HG03095 (cell line): ENCODE measurements around the gene RNF168.
"Not testable (repeated sequence)": the region's sequence is repeated elsewhere in the genome, so short reads cannot be mapped to it uniquely, and the experiment has no call there.

Source experiments
- ATAC-seq: cut with Tn5 transposase; IDR thresholded peaks from one replicate; pipeline ENCODE4 v1.9.1; 2021; ENCODE audit warnings: moderate library complexity; ENCODE audit not compliant: unreplicated experiment

The RNF168 gene

DNA sequence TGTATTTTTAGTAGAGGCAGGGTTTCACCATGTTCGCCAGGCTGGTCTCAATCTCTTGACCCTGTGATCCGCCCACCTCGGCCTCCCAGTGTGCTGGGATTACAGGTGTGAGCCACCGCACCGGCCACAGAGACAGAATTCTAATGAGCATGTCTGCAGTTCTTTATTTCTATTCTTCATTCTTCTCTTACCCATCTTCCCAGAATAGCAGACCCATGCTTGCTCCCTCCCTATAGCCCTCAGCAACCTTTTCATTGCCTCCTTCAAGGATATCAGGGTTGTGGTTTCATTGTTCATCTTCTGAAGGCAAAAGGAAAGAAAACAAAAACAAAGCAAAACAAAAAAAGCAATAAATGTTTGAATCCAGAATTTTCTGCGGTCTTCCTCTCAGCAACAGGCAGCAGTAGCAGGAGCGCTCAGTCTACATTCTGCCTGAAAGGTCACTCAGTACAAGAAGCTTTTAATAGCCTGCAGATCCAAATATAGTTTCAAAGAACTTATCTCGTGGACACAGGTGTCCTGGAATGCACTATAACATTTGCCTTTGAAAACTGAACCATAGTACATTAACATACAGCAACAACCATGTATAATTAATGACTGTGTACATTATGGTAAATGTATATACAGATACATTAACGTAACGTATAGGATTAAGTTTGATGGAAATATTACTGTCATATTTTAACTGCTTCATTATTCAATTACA, 11.5 kb upstream of the RNF168 start, which contains the start of gene SMCO1:
Gene SMCO1, minus strand, starts transcription at position 434 of the 709 bp plus-strand sequence. Its CDS starts 137 bp downstream, at position 297.
- ATAC-seq: no peak

DNA sequence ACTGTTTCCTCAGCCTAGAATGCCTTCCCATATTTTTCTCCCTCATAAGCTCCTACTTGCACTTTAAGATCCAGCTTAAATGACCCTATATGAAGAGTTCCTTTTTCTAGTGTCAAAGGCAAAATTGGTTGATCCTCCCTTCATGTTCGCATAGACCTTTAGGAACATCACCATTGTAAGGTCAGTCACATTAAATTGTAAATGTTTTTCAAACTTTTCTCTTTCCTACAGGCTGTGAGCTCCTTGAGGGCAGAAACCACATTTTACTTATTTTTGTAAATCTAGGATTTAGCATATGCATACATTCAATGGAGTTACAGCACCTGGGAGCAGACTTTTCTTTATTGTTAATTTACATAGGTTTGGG, 10.8 kb upstream of the RNF168 start:
- ATAC-seq: no peak

DNA sequence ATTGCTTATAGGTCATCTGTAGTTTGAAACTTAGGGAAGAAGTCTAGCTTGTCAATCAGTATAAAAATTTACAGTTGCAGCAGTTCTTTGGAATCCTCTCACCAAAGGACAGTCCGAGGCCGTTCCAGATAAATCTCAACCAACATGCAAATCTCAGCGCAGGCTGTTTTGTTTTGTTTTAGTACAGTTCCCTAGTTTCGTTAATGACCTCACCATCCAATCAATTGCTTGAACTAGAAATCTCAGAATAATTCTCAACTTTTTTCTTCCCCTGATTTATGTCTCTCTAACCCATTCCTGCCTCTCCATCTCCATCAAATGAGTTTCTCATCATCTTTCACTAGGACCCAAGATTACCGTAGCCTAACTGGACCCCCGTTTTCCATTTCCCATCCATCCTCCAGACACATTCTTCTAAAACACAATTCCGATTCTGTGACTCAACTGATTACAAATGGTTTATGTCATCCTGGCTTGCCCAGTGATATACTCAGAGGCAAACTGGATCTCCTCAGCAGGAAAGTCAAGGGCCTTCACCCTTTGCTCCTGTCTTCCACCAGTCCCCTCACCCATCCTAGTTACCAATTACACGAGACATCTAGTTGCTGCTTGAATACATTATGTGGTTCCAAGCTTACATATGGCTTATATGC, 10.3 kb upstream of the RNF168 start:
- ATAC-seq: no peak

DNA sequence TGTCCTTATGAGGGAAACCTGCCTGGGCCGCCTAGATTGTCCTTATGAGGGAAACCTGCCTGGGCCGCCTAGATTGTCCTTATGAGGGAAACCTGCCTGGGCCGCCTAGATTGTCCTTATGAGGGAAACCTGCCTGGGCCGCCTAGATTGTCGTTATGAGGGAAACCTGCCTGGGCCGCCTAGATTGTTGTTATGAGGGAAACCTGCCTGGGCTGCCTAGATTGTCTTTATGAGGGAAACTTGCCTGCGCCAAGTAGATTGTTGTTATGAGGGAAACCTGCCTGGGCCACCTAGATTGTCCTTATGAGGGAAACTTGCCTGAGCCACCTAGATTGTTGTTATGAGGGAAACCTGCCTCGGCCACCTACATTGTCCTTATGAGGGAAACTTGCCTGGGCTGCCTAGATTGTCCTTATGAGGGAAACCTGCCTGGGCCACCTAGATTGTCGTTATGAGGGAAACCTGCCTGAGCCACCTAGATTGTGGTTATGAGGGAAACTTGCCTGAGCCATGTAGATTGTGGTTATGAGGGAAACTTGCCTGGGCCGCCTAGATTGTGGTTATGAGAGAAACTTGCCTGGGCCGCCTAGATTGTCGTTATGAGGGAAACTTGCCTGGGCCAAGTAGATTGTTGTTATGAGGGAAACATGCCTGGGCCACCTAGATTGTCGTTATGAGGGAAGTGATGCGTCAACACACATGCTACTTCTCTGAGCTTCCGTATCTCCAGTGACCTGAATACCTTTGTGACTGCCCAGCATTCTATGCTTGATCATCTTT, 8.3 kb upstream of the RNF168 start:
- not testable (repeated sequence) for ATAC-seq

DNA sequence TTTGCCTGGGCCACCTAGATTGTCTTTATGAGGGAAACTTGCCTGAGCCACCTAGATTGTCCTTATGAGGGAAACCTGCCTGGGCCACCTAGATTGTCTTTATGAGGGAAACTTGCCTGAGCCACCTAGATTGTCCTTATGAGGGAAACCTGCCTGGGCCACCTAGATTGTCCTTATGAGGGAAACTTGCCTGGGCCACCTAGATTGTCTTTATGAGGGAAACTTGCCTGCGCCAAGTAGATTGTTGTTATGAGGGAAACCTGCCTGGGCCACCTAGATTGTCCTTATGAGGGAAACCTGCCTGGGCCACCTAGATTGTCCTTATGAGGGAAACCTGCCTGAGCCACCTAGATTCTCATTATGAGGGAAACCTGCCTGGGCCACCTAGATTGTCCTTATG, 7.5 kb upstream of the RNF168 start:
- not testable (repeated sequence) for ATAC-seq

DNA sequence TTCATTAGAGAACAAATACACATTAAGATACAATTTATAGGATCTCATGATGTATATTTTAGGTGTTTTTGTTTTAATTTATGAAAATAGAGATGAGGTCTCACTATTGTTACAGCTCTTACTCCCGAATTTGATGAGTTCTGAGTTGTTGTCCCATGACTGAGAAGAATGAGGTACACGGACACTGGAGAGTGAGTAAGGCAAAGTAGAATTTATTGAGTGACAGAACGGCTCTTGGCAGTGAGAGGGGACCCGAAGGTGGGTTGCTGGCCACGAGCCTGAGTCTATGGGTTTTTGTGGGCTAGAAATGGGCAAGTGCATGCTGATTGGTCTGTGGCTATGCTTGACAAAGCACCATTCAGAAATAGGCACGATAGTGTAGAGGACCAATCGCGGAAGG, 3.1 kb upstream of the RNF168 start:
- no peak for ATAC-seq

DNA sequence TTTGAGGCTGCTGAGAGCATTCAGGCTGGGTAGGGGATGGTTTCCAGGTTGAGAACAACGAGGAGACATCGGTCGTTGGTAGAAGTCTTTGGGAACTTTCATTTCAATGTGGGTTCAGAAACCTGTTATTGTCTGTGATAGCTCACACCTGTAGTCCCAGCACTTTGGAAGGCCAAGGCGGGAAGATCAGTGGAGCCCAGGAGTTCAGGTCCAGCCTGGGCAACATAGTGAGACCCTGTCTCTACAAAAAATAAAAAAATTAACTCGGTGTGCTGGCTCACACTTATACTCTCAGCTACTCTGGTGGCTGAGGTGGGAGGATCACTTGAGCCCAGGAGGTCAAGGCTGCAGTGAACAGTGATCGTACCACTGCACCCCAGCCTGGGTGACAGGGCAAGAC, 988 bp upstream of the RNF168 start:
- no peak for ATAC-seq

DNA sequence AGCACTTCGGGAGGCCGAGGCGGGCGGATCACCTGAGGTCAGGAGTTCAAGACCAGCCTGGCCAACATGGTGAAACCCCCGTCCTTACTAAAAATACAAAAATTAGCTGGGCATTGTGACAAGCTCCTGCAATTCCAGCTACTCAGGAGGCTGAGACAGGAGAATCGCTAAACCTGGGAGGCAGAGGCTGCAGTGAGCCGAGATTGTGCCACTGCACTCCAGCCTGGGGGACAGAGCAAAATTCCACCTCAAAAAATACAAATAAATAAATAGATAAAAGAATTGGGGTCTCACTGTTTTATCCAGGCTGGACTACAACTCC, 470 bp upstream of the RNF168 start:
- not testable (repeated sequence) for ATAC-seq

DNA sequence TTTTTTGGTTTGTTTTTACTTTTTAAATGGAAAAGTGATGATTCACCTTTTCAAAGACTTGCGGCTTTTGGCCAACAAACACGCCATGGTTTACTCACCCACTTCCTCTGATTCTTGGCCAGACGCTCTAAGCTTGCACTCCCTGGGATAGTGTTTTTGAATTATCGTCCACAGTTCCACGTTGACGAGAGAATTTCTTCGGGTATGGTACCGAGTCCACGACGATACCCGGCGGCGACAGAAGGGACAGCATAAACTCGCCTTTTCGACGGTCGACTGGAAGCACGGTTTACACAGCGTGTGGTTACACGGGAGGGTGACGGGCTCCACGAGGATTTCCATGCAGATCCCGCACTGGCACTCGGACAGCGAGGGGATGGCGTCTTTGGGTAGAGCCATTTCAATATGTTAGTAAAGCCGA, 783 bp downstream of the RNF168 start:
- no peak for ATAC-seq

DNA sequence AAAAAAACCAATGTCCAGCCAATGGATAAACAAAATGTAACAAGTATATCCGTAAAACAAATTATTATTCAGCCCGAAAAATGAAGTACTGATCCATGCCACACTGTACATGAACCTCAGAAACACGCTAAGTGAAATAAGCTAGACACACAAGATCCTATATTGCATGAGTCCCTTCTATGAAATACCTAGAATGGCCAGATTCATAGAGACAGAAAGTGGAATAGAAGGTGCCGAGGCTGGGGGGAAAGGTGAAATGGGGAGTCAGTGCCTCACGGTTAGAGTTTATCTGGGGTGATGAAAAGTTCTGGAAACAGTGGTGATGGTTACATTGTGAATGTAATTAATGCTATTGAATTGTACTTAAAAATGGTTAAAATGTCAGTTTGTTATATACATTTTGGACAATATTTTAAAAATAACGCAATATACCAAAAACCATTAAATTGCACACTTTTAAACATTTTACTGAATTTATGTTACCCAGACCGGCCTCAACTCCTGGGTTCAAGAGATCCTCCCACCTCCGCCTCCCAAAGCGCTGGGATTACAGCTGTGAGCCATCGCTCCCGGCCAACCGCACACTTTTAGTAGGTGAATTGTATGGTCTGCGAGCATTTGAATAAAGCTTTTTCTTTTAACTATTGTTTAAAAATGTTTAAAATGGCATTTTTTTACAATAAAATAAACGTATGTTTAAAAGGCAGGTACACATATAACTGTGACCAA, 2.1 kb downstream of the RNF168 start:
- ATAC-seq: no peak

DNA sequence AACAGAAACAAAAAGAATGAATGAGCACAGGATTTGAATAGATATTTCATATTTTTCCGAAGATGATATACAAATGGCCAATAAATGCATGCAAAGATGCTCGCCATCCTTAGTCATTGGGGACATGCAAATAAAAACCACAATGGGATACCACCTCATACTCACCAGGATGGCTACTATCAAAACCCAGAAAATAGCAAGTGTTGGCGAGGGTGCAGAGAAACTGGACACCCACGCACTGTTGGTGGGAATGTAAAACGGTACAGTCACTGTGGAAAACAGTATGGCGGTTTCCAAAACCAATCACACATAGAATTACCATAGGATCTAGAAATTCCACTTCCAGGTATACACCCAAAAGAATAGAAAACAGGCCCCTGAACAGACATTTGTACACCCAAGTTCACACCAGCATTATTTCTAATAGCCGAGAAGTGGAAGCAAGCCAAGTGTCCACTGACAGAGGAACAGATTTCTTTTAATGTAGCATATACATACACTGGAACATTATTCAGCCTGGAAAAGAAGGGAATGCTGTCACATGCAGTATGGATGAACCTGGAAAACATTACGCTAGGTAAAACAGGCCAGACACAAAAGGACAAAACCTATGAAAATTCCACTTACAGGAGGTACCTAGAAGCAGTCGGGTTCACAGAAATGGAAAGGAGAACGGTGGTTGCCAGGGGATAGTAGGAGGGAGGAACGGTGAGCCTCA, 3.6 kb downstream of the RNF168 start:
- no peak for ATAC-seq

DNA sequence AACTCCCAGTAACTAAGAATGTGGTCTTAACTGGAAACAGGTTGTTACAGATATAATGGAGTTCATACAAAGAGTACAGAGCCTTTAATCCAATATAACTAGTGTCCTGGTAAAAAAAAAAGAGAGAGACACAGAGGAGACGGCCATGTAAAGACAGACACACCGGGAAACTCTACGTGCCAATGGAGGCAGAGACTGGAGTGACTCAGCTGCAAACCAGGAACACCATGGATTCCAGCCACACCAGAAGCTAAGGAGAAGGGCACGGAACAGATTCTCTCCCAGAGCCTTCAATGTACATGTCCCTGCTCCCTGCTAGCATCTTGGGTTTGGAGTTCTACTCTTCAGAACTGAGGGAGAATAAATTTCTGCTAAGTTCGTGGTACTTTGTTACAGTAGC, 4.5 kb downstream of the RNF168 start:
- no peak for ATAC-seq

DNA sequence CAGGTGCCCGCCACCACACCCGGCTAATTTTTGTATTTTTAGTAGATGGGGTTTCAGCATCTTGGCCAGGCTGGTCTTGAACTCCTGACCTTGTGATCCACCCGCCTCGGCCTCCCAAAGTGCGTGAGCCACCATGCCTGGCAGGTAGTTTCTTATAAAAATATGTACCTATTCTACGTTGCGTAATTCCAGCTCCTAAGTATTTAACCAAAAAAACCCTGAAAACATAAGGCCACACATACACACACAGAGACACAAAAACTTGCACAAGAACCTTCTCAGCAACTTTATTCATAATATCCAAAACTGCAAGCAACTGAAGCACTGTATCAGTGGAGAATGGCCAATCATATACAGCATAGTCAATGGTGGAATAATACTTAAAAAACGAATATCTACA, 5.3 kb downstream of the RNF168 start:
- no peak for ATAC-seq

DNA sequence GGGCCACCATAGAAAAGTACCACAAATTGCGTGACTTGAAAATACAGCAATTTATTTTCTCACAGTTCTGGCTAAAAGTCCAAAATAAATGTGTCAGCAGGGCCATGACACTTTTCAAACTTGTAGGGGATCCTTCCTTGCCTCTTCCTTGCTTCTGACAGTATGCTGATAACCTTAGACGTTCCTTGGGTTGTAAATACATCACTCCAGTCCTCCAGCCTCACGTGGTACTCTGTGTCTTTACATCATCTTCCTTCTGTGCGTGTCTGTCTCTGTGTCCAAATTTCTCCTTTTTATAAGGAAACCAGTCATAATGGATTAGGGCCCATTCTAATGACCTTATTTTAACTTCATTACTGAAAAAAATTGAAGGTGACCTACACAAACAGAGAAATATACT, 7.4 kb downstream of the RNF168 start:
- no peak for ATAC-seq

DNA sequence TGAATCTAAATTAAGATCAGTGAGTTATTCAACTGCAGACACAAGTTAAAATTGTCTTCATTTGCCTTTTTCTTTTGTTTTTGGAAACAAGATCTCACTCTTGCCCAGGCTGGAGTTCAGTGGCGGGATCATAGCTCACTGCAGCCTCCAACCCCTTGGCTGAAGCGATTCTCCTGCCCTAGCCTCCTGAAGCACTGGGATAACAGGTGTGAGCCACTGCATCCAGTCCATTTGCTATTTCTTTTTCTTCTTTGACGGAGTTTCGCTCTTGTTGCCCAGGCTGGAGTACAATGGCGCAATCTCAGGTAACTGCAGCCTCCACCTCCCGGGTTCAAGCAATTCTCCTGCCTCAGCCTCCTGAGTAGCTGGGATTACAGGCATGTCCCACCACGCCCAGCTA, 10.3 kb downstream of the RNF168 start:
- no peak for ATAC-seq

DNA sequence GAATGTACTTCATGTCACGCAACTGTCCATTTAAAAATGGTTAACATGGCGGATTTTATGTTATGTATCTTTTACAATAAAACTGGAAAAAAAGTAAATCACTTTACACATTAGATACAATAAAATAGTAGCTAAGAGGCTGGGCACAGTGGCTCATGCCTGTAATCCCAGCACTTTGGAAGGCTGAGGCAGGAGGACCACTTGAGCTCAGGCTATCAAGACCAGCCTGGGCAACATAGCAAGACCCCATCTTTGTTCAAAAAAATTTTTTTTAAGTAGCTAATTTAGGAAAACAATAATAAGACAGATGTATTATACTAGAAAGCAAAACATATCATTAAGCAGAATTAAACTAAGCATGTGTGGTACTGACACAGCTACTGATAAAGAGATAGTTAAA, 11.5 kb downstream of the RNF168 start:
- no peak for ATAC-seq

DNA sequence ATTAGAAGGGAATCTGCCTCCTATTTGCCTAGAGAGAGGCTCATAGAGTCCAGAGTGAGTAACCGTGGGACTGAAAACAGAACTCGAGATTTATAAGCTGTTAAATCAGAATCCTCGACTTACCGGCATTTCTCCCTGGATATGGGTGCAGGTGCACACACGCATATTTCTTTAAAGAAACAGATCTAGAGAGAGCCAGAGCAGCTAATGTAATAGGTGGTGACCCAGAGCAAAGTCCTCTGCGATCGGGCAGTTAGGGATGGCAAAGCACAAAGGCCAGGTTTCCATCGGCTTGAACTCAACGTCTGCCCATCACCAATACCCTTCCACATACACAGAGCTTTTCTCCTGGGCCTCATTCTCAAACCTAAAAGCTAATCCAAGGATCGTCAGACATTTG, 13.8 kb downstream of the RNF168 start:
- no peak for ATAC-seq

DNA sequence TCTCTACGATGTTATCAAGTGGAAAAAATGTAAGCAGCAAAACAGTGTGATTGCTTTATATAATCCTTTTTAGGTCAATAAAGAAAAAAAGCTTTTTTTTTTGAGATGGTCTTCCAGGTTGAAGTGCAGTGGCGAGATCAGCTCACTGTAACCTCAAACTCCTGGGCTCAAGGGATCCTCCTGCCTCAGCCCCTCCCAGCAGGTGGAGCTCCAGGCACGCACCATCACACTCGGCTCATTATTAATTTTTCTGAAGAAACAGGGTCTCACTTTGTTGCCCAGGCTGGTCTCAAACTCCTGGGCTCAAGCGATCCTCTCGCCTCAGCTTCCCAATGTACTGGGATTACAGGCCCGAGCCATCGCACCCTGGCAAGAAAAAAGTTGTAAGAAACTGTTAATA, 17.3 kb downstream of the RNF168 start:
- ATAC-seq: no peak

DNA sequence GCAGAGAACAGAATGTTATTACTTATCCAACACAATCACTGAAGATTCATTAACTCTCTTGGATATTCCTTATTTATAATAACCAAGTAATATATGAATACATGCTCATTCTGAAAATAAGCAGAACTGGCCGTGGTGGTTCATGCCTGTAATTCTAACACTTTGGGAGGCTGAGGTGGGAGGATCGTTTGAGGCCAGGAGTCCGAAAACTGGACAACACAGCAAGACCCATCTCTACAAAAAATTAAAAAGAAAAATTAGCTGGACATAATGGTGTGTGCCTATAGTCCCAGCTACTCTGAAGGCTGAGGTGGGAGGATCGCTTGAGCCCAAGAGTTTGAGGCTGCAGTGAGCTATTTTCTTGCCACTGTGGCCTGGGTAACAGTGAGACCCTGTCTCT, 25.9 kb downstream of the RNF168 start:
- no peak for ATAC-seq

DNA sequence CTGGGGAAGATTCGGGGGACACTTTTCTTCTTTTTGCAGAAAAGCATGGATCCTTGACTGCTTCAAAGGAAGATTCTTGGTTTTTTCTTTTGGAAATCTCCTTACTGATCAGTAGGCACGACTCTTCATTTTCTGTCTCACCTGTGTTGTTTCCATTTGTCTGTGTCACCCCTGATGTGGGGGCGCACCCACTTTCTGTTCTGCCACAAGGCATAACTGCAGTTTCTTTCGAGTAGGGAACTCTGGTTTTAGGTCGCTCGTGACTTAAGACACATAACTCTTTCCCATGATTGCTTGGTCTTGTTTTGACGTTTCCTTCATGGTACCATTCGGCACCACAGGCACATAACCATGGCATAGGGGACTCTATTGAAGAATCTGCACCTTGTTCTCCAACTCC, 31.3 kb downstream of the RNF168 start:
- ATAC-seq: no peak

DNA sequence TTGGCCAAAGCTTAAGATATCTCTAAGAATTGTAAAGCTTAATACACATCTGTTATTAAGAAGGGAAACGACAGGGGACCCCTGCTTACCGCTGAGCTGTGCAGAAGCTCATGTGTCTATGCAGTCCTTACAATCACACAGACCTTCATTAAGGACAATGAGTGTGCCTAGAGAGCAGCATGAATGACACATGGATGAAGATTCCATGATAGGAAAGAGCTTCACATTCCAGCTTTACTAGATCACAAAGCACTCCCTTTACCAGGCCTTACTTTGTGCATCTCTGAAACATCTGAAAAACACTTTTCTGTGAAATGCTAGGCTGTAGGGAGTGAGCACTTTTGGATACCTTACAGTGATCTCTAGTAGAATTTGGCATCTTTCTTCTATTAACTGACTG, 32.0 kb downstream of the RNF168 start:
- ATAC-seq: no peak
